SH-SY5Y (cell line): ENCODE data around the gene FAM83C.

Experiments used
- GATA2 ChIP-seq: IDR thresholded peaks from 2 replicates; pipeline ENCODE4 v1.6.1; 2011; ENCODE audit warnings: mild to moderate bottlenecking, low read depth, low read length
- GATA3 ChIP-seq: IDR thresholded peaks from 2 replicates; pipeline ENCODE4 v1.6.1; 2011; ENCODE audit warnings: low read depth, mild to moderate bottlenecking, low read length, moderate library complexity

DNA sequence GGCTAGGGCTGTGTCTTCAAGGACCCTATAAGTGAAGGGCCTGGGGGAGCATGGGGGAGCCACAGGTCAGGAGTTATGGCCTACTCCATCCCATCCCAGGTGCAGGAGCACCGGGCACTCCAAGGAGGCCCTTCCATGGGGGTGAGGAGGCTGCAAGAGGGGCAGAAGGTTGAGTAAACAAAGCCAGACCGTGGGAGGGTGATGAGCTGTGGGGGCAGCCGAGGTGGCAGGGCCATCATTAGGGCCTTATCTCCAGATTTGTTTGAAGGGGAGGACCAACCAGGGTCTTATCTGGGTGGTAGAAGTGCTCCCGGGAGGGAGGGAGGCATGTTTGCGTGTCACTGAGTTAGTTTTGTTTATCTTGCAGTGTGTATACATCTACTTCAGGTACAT, 2.1 kb upstream of the FAM83C start:
- TF ChIP-seq GATA3 (no peak), GATA2 (no peak)
